Measurements from ENCODE around the gene PID1.

GRCh38 chr2:229267080-229267479, 4.0 kb downstream of the PID1 start:
- no peak for TF ChIP-seq CTCF (IDR thresholded peaks at IDR 0.05; ENCODE audit: insufficient read depth, low read depth, low read length)
- TF ChIP-seq EZH2 (IDR thresholded peaks at IDR 0.05; ENCODE audit: insufficient read depth, low read length): no peak
